Myocyte (in vitro differentiated cells): ENCODE data around the gene DPF3. TPM values are rescaled to one million over a fixed set of nuclear protein-coding genes. Genes with fewer than 3 reads are reported as not detected.

Experiments used
- DNase-seq: peaks from one replicate; pipeline ENCODE4 v3.0.0-alpha.2; 2012; ENCODE audit warnings: low read depth
- total RNA-seq: library from RNA; depleted of rRNA; stranded (reverse); fragments of >200 nt; gene quantifications from 2 replicates; pipeline ENCODE4 v1.2.3, GENCODE V29; 2014

The DPF3 gene
- total RNA-seq, 1 donor from 2014 or later = 4.7 TPM

DNA sequence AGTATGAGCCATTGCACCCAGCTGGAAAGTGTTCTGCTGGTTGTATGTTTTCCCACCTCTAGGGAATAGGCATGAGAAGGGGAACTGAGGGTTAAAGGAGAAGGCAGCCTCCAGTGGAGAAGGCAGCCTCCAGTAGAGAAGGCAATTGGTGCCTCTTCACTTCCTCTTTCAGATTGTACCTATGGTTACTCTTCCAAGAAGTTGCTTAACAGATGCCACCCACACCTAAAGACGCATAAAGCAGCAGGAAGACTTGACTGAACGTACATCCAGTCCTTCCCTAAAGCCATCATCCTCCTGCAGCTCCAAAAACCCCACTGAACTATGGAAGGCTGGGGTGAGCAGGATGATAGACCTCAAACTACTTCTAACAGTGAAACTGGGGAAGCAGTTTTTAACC lies 13.1 kb downstream of the DPF3 start:
- DNase-seq = no peak

DNA sequence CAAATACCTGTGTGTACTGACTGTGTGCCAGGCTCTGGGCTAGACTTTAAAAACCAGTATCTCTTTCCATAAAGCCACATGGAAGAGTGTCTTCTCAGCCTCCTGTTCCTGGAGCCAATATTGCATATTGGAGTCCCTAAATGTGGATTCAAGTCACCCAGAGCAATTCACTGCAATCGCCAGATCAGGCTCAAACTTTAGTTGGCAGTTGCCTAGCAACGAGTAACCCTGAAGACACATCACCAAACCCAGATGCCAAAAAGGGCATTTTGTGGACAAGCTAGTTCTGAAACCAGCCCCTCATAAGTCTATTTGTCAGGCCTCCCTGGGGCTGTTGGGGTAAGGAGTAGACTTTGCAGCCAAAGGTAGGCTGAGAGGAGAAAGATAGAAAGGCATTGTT lies 13.7 kb downstream of the DPF3 start:
- DNase-seq = no peak

GRCh38 chr14:72879431-72879830 lies 14.5 kb downstream of the DPF3 start:
- DNase-seq = no peak

DNA sequence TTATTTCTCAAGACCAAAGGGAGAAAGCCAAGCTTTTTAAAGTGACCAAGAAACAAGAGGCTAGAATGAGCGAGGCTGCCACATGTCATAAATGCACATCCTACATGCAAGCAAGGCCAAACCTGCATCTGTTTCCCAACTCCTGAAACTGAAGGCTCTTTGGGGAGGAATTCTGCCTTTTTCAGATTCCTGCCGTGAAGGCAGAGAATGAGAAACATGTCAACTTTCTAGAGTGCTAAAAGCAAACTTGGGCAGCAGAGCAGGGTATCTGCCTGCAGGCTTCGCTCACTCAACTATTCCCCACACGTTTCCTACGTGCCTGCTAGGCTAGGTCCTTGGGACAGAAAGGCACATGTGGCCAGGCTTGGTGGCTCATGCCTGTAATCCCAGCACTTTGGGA lies 15.2 kb downstream of the DPF3 start:
- no peak for DNase-seq

DNA sequence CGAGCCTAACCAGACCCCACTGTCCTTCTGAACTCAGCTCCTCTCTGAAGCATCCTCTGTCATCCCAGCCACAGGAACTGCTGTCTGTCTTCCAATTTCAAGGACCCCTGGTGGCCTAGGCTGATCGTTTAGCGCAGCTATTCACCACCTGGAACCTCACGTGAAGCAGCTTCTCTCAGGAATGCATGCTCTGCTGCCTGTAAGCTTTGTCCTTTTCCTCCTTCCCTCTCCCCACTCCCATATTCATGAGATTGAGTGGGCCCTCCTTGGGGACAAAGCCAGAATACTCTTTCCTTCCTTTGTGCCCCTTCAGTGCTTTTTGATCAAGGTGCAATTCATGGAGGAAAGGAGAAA lies 17.2 kb downstream of the DPF3 start:
- no peak for DNase-seq

- no peak for DNase-seq
These were observed 17.7 kb downstream of the DPF3 start for GRCh38 chr14:72876005-72876709.

DNA sequence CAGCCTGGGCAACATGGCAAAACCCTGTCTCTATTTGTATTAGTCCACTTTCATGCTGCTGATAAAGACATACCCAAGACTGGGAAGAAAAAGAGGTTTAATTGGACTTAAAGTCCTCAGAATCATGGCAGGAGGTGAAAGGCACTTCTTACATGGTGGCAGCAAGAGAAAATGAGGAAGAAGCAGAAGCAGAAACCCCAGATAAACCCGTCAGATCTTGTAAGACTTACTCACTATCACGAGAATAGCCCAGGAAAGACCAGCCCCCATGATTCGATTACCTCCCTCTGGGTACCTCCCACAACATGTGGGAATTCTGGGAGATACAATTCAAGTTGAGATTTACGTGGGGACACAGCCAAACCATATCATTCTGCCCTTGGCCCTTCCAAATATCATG lies 23.0 kb downstream of the DPF3 start:
- DNase-seq = peak; percentile 9

DNA sequence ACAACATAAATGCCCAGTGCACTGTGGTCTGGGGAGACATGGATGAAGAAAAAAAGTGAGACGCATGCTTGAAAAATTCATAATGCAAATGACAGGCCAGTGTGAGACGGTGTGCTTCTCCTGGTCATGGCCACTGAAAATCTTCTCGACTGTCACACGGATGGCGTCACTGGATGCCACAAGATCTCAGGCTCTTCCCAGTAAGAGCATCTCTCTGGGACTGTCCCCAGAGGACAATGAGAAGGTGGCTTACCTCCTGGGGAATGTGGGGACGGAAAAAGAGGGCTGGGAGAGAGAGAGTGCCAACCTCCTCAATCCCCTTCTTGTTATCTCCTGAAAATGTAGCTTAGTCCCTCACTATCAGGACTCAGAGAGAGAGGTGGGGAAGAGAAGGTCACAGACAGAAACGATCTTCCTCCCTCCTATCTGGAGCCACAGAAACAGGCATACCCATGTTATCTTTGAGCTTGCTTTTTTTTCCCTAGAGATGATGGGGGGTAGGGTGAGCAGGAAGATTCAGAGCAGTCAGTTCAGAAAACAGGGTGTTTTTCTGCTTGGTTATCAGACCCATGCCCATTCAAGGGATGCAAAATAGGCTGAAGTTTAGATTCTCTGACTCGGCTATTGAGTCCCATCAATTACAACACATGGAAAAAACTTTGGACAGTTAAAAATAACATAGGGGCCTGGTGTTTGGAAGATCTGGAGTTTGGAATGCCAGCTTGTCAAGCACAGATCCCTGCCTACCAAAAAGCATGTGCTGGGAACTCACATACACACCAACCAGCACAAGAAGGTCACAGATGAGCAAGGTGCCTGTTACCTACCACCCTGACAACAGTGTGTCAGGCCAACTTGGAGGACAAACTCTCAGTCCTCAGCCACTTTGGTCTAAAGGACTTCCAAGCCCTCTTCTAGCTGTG lies 24.2 kb downstream of the DPF3 start:
- peak; percentile 39 for DNase-seq

- DNase-seq = no peak
These were observed 25.4 kb downstream of the DPF3 start for GRCh38 chr14:72868500-72868899.

DNA sequence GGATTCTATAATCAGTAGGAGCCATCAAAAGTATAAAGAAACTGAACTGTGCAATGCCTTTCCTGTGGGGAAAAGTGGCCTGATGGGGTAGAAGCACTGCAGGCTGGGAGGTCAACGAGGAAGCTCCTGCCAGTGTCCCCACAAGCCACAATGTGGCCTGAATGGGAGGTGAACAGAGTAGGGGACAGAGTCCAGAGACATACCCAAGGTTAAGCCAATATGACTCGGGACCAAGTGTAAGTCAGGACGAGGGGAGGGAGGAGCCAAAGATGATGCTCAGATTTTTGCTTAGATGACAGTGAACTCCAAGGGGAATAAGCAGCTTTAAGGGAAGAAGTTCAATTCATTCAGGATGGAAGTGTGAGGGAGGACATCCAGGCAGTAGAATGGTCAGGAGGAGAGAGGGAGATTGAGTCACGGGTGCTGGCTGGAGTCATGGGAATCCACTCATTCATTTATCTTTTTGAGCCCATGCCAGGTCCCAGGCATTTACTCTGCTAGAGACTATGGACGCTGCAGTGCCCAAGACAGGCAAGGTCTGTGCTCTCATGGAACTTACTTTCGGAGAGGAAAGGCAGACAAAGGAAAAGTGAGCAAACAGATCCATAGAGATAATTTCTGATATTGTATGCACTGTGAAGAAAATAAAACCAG lies 29.1 kb downstream of the DPF3 start:
- DNase-seq = no peak

DNA sequence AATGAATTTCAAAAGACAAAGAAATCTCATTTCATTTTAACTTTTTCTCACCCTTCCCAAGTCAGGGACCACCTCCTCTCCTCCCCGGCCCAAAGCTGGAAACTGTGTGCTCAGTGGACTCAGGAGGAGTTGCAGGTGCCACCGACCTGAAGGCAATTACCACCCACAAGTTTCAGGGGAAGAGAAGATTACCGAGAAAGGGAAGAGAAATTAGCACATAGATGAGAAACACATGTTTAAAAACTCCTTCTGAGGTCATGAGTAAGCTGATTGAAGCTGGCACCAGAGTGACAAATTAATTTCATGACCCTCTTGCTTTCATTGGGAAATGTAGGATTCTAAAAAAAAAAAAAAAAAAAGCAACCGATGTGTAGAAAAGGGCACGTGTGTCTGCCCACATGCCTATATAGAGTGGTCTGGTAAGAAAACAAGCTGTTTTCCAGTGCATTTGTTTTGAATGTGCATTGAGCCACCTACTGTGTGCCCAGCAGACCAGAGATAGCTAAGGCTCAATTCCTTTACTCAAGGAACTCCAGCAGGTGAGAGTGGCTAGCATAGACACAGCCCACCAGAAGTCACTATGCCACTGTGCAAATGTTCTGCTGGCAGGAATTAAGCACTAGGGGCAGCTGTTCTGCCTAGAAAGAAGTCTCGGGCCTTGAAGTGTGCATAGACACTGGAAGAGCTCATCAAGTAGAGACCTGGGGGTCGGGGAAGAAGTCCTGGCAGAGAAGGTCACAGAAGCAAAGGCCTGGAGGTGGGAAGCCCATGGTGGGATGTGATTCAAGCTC lies 30.5 kb downstream of the DPF3 start:
- peak; percentile 27 for DNase-seq

GRCh38 chr14:72856530-72857266 lies 37.2 kb downstream of the DPF3 start:
- DNase-seq = no peak

DNA sequence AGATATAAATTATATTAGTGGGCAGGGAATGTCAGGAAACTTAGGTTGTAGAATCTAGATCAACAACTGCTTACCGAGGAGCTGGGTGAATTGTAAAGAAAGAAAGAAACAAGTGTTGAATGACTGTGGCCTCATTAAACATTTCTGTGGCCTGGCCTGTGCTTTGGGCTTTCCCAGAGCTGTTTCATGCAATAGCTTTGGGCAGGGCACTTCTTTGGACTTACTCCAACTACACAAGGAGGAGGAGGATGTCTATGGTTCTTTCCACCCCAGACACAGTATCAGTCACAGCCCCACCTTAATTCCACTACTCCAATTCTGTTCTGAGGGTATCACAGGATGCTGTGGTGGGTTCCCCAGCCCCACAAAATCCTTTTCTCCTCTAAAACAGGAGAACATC lies 38.0 kb downstream of the DPF3 start:
- DNase-seq = peak; percentile 88

DNA sequence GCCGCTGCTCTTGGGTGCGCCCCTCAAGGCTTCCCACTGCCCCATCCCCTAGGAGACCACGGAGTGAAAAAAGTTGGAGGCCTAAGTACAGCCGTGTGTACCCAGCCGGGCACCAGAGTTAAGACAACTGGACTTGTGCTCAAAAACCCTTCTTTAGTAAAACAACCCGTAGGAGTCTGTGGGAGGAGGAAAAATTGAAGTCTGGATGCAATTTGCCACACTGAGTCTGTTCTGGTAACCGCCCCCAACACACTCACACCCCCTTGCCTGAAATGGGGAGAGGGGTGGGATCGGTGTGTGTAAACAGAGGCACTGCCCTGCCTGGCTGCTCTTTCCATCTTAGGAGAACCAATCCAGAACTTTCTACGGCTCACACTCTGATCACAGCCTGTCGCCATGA lies 41.7 kb downstream of the DPF3 start:
- DNase-seq = no peak

GRCh38 chr14:72851635-72852034 lies 42.3 kb downstream of the DPF3 start:
- DNase-seq = no peak

- DNase-seq = peak; percentile 7
These were observed 43.5 kb downstream of the DPF3 start for GRCh38 chr14:72850360-72850759.

DNA sequence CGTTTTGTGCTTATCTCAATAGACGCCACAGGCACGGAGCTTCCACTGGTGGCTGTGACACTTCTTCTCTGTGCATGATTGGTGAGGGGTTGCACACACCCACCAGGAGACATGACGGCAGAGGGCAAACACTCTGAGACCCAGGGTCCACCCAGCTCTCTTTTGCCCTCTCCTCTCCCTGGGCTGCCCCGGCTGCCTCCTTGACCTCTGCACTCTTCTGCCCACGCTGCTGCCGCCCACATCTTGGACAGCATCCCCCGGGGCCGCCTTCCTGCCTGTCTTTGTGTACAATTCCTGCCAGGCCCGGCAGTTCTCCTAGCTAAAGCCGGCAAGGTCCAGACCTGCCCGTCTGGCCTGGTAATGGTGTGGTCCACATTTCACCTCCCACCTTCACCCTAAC lies 44.7 kb downstream of the DPF3 start:
- DNase-seq = no peak

GRCh38 chr14:72847721-72848120 lies 46.2 kb downstream of the DPF3 start:
- DNase-seq = no peak

- DNase-seq = no peak
These were observed 48.2 kb downstream of the DPF3 start for GRCh38 chr14:72845683-72846082.

GRCh38 chr14:72845196-72845595 lies 48.7 kb downstream of the DPF3 start:
- no peak for DNase-seq

- DNase-seq = no peak
These were observed 49.4 kb downstream of the DPF3 start for GRCh38 chr14:72844524-72844923.
